GM23338 (cell line): ENCODE data around the gene ERP27. TPM values are rescaled to one million over a fixed set of nuclear protein-coding genes. Genes with fewer than 3 reads are reported as not detected.
A peak's percentile ranks its signal among the peaks of the same experiment; 100 is the strongest.

ENCODE experiments used
- ATAC-seq: fragments of 200-7000 bp; cut with Tn5 transposase; 3 replicates; pipeline ENCODE4 v1.9.1; 2020
- DNase-seq: peaks from one replicate; pipeline ENCODE4 v3.0.0-alpha.2; 2015; ENCODE audit warnings: low spot score
- H2AFZ ChIP-seq: fragments of 200-600 bp; sonication (generic); 2 replicates; pipeline ENCODE4 v1.8.0; 2016; ENCODE audit warnings: antibody characterized with exemption, mild to moderate bottlenecking, moderate library complexity
- H3F3A ChIP-seq: fragments of 200-600 bp; sonication (generic); replicated peaks from 2 replicates; pipeline ENCODE4 v1.8.0; 2017; ENCODE audit warnings: antibody characterized with exemption, mixed run types, low read depth
- H3K27ac ChIP-seq: fragments of 200-600 bp; sonication (generic); 2 replicates; pipeline ENCODE4 v1.6.1; 2016; ENCODE audit warnings: low read depth
- H3K27me3 ChIP-seq: fragments of 200-600 bp; sonication (generic); 2 replicates; pipeline ENCODE4 v1.8.0; 2016; ENCODE audit warnings: mild to moderate bottlenecking, mixed run types, moderate library complexity; ENCODE audit not compliant: insufficient read depth
- H3K36me3 ChIP-seq: fragments of 200-600 bp; sonication (generic); 2 replicates; pipeline ENCODE4 v1.8.0; 2016; ENCODE audit warnings: mild to moderate bottlenecking; ENCODE audit not compliant: insufficient read depth
- H3K4me1 ChIP-seq: fragments of 200-600 bp; sonication (generic); 2 replicates; pipeline ENCODE4 v1.8.0; 2016; ENCODE audit warnings: mild to moderate bottlenecking, moderate library complexity; ENCODE audit not compliant: insufficient read depth
- H3K4me2 ChIP-seq: fragments of 200-600 bp; sonication (generic); 2 replicates; pipeline ENCODE4 v1.7.1; 2017; ENCODE audit warnings: mixed run types
- H3K4me3 ChIP-seq: fragments of 200-600 bp; sonication (generic); 2 replicates; pipeline ENCODE4 v1.6.1; 2016; ENCODE audit warnings: mixed run types
- H3K79me2 ChIP-seq: fragments of 200-600 bp; sonication (generic); replicated peaks from 2 replicates; pipeline ENCODE4 v1.8.0; 2017; ENCODE audit warnings: mild to moderate bottlenecking; ENCODE audit not compliant: insufficient read depth
- H3K9me2 ChIP-seq: fragments of 200-600 bp; sonication (generic); 2 replicates; pipeline ENCODE4 v1.8.0; 2017; ENCODE audit not compliant: insufficient read depth
- H4K20me1 ChIP-seq: fragments of 200-600 bp; sonication (generic); replicated peaks from 2 replicates; pipeline ENCODE4 v1.8.0; 2017; ENCODE audit warnings: mild to moderate bottlenecking; ENCODE audit not compliant: insufficient read depth
- H3K27ac Mint-ChIP-seq: 2 replicates; pipeline ENCODE4 v1.8.0; 2020; ENCODE audit warnings: inconsistent platforms, mild to moderate bottlenecking, moderate library complexity, mixed read lengths
- H3K27me3 Mint-ChIP-seq: 3 replicates; pipeline ENCODE4 v1.8.0; 2022; ENCODE audit warnings: low read depth, mild to moderate bottlenecking, moderate library complexity, mixed read lengths, inconsistent platforms; ENCODE audit not compliant: insufficient read depth, poor library complexity
- H3K36me3 Mint-ChIP-seq: 3 replicates; pipeline ENCODE4 v1.8.0; 2021; ENCODE audit warnings: low read depth, mild to moderate bottlenecking, inconsistent platforms, moderate library complexity, mixed read lengths
- H3K4me1 Mint-ChIP-seq: 3 replicates; pipeline ENCODE4 v1.8.0; 2020; ENCODE audit warnings: mild to moderate bottlenecking, inconsistent platforms, mixed read lengths
- H3K4me3 Mint-ChIP-seq: 3 replicates; pipeline ENCODE4 v1.8.0; 2021; ENCODE audit warnings: moderate library complexity, mild to moderate bottlenecking, inconsistent platforms, mixed read lengths
- H3K9me3 Mint-ChIP-seq: 3 replicates; pipeline ENCODE4 v1.8.0; 2020; ENCODE audit warnings: moderate library complexity, mild to moderate bottlenecking, inconsistent platforms, mixed read lengths
- CREB1 ChIP-seq: fragments of 250-450 bp; sonication (Bioruptor Pico); IDR thresholded peaks from 2 replicates; pipeline ENCODE4 v1.5.0; 2020; ENCODE audit warnings: low read depth, mild to moderate bottlenecking, moderate library complexity
- CTCF ChIP-seq, 2 experiments: fragments of 200-600 bp in 1 of 2; sonication (generic) in 1 of 2; conservative IDR thresholded peaks; 2 replicates each; pipeline versions ENCODE4 v1.5.1 to v1.6.1; 2016 to 2017; ENCODE audit warnings: antibody characterized with exemption in 2 of 2, low read depth in 2 of 2, mild to moderate bottlenecking in 2 of 2, moderate library complexity in 1 of 2
- EZH2 ChIP-seq: fragments of 200-600 bp; sonication (generic); IDR thresholded peaks from one replicate; pipeline ENCODE4 v1.8.0; 2017; ENCODE audit warnings: antibody characterized with exemption, mild to moderate bottlenecking, low read depth; ENCODE audit not compliant: unreplicated experiment
- JUNB ChIP-seq: IDR thresholded peaks from one replicate; pipeline ENCODE4 v1.6.1; 2016; ENCODE audit warnings: antibody characterized with exemption; ENCODE audit not compliant: unreplicated experiment
- NANOG ChIP-seq: IDR thresholded peaks from 2 replicates; pipeline ENCODE4 v1.6.1; 2016; ENCODE audit warnings: antibody characterized with exemption, borderline replicate concordance
- ZNF114 ChIP-seq: fragments of 250-450 bp; sonication (Bioruptor Pico); IDR thresholded peaks from 2 replicates; pipeline ENCODE4 v1.5.0; 2020; ENCODE audit warnings: mild to moderate bottlenecking, moderate library complexity
- ZNF331 ChIP-seq: fragments of 250-450 bp; sonication (Bioruptor Pico); IDR thresholded peaks from 2 replicates; pipeline ENCODE4 v1.5.0; 2020; ENCODE audit warnings: low read depth, mild to moderate bottlenecking, moderate library complexity
- polyA plus RNA-seq: library from polyadenylated mRNA; unstranded; fragments of >200 nt; fragmentation: Nextera tagmentation; extraction: Ambion mirVana; gene quantifications from 2 replicates; pipeline ENCODE4 v1.2.1, GENCODE V29; 2016
- total RNA-seq: library from RNA; depleted of rRNA; stranded (reverse); fragments of >200 nt; shearing (Covaris generic); gene quantifications from 2 replicates; pipeline ENCODE4 v1.2.3, GENCODE V29; 2014
- TF ChIP-seq, protein P1 (sequence below): fragments of 250-450 bp; sonication (Bioruptor Pico); IDR thresholded peaks from 2 replicates; pipeline ENCODE4 v1.5.0; 2020; ENCODE audit warnings: mild to moderate bottlenecking, moderate library complexity
- TF ChIP-seq, protein P2 (sequence below): IDR thresholded peaks from 2 replicates; pipeline ENCODE4 v1.6.1; 2016; ENCODE audit warnings: antibody characterized with exemption

Gene ERP27
- total and polyA plus RNA-seq, 2 experiments from 2014 or later: not detected

DNA sequence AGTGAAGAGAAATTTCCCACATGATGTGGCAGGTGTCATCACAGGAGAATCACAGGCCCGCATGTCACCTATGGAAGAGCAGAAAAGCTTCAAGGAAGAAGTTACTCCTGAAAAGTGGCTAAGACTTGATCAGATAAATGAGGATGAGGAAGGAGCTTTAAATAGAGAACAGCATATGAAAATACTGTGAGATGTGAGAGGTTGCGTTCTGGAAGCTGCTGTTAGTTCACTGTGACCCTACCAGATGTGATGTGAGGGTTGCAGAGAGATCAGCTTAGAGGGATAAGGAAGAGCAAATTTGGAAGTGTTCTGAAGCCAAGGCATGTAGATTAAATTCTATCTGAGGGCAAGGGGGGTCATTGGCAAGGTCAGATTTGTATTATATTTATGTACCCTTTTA is 17.1 kb downstream of the ERP27 start (continued):
- no peak for TF ChIP-seq CTCF (conservative IDR thresholded peaks at IDR 0.05; ENCODE audit: low read depth in 2 of 2)
- TF ChIP-seq ZNF114: no peak

GRCh38 chr12:14920475-14921126 is 17.7 kb downstream of the ERP27 start:
- H3K27me3 ChIP-seq: no peaks in the 10 kb centered on the region
- H3K4me2 ChIP-seq: no peak overlapping the region
- Mint-ChIP-seq H3K4me3 (no peak overlapping the region), H3K36me3 (no peaks in the 10 kb centered on the region), H3K9me3 (no peaks in the 10 kb centered on the region), H3K4me1 (no peaks in the 10 kb centered on the region), H3K27ac (no peak overlapping the region), H3K27me3 (peaks cover 2% of the 10 kb centered on the region)
- no peak for ATAC-seq
- H3K36me3 ChIP-seq: no peaks in the 10 kb centered on the region
- no peak overlapping the region for H3K27ac ChIP-seq
- H2AFZ ChIP-seq: 0 out of 2 replicates have a peak overlapping the region, but pooled peaks have one; percentile 18
- H3F3A ChIP-seq: no peaks in the 10 kb centered on the region
- peaks cover 10% of the 10 kb centered on the region; the same call in 1 of the 2 replicates for H3K9me2 ChIP-seq
- H3K4me3 ChIP-seq: no peak overlapping the region
- H4K20me1 ChIP-seq: no peaks in the 10 kb centered on the region
- H3K79me2 ChIP-seq: no peaks in the 10 kb centered on the region
- no peak for DNase-seq
- H3K4me1 ChIP-seq: no peaks in the 10 kb centered on the region
- no peak for TF ChIP-seq ZNF114
- TF ChIP-seq, protein P1, sequence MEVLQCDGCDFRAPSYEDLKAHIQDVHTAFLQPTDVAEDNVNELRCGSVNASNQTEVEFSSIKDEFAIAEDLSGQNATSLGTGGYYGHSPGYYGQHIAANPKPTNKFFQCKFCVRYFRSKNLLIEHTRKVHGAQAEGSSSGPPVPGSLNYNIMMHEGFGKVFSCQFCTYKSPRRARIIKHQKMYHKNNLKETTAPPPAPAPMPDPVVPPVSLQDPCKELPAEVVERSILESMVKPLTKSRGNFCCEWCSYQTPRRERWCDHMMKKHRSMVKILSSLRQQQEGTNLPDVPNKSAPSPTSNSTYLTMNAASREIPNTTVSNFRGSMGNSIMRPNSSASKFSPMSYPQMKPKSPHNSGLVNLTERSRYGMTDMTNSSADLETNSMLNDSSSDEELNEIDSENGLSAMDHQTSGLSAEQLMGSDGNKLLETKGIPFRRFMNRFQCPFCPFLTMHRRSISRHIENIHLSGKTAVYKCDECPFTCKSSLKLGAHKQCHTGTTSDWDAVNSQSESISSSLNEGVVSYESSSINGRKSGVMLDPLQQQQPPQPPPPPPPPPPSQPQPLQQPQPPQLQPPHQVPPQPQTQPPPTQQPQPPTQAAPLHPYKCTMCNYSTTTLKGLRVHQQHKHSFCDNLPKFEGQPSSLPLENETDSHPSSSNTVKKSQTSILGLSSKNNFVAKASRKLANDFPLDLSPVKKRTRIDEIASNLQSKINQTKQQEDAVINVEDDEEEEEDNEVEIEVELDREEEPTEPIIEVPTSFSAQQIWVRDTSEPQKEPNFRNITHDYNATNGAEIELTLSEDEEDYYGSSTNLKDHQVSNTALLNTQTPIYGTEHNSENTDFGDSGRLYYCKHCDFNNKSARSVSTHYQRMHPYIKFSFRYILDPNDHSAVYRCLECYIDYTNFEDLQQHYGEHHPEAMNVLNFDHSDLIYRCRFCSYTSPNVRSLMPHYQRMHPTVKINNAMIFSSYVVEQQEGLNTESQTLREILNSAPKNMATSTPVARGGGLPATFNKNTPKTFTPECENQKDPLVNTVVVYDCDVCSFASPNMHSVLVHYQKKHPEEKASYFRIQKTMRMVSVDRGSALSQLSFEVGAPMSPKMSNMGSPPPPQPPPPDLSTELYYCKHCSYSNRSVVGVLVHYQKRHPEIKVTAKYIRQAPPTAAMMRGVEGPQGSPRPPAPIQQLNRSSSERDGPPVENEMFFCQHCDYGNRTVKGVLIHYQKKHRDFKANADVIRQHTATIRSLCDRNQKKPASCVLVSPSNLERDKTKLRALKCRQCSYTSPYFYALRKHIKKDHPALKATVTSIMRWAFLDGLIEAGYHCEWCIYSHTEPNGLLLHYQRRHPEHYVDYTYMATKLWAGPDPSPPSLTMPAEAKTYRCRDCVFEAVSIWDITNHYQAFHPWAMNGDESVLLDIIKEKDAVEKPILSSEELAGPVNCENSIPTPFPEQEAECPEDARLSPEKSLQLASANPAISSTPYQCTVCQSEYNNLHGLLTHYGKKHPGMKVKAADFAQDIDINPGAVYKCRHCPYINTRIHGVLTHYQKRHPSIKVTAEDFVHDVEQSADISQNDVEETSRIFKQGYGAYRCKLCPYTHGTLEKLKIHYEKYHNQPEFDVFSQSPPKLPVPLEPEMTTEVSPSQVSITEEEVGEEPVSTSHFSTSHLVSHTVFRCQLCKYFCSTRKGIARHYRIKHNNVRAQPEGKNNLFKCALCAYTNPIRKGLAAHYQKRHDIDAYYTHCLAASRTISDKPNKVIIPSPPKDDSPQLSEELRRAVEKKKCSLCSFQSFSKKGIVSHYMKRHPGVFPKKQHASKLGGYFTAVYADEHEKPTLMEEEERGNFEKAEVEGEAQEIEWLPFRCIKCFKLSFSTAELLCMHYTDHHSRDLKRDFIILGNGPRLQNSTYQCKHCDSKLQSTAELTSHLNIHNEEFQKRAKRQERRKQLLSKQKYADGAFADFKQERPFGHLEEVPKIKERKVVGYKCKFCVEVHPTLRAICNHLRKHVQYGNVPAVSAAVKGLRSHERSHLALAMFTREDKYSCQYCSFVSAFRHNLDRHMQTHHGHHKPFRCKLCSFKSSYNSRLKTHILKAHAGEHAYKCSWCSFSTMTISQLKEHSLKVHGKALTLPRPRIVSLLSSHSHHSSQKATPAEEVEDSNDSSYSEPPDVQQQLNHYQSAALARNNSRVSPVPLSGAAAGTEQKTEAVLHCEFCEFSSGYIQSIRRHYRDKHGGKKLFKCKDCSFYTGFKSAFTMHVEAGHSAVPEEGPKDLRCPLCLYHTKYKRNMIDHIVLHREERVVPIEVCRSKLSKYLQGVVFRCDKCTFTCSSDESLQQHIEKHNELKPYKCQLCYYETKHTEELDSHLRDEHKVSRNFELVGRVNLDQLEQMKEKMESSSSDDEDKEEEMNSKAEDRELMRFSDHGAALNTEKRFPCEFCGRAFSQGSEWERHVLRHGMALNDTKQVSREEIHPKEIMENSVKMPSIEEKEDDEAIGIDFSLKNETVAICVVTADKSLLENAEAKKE (CRISPR knock-in tag): no peak
- TF ChIP-seq, protein P2, sequence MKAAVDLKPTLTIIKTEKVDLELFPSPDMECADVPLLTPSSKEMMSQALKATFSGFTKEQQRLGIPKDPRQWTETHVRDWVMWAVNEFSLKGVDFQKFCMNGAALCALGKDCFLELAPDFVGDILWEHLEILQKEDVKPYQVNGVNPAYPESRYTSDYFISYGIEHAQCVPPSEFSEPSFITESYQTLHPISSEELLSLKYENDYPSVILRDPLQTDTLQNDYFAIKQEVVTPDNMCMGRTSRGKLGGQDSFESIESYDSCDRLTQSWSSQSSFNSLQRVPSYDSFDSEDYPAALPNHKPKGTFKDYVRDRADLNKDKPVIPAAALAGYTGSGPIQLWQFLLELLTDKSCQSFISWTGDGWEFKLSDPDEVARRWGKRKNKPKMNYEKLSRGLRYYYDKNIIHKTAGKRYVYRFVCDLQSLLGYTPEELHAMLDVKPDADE: no peak
- no peak for TF ChIP-seq ZNF331 (CRISPR knock-in tag)
- TF ChIP-seq EZH2: no peak
- TF ChIP-seq JUNB: no peak
- TF ChIP-seq NANOG: no peak
- no peak for TF ChIP-seq CREB1 (CRISPR knock-in tag)
- TF ChIP-seq CTCF (conservative IDR thresholded peaks at IDR 0.05; ENCODE audit: low read depth in 2 of 2): no peak
